Fibroblast of lung (primary cell): ENCODE measurements around the gene UBE2E2.

Source experiments
- CTCF ChIP-seq, 2 donors: IDR thresholded peaks in 1 of 2; conservative IDR thresholded peaks in 1 of 2; 1 replicate in 1 of 2; 2 replicates in 1 of 2; pipeline ENCODE4 v1.5.1; 2011 to 2012; ENCODE audit warnings: low read length in 2 of 2, control low read depth in 1 of 2, inconsistent platforms in 1 of 2, low read depth in 1 of 2, mild to moderate bottlenecking in 1 of 2
- EZH2 ChIP-seq: IDR thresholded peaks from 2 replicates; pipeline ENCODE4 v1.5.1; 2012; ENCODE audit warnings: low read length, control low read depth, mild to moderate bottlenecking; ENCODE audit errors: missing control alignments

GRCh38 chr3:23492057-23492456 is 288.9 kb downstream of the UBE2E2 start:
- no peak for TF ChIP-seq CTCF (conservative IDR thresholded peaks at IDR 0.05 in 1 of 2, IDR thresholded peaks at IDR 0.05 in 1 of 2; ENCODE audit: low read depth in 1 of 2, low read length in 2 of 2)
- no peak for TF ChIP-seq EZH2
